Limb (tissue), 2 donors: ENCODE measurements around the gene CNTN4.
A peak's percentile ranks its signal among the peaks of the same experiment; 100 is the strongest.
"Not testable (repeated sequence)": the region's sequence is repeated elsewhere in the genome, so short reads cannot be mapped to it uniquely, and the experiment has no call there.

Experiments
- DNase-seq, 2 donors: peaks; one replicate each; pipeline ENCODE4 v3.0.0-alpha.2; 2016; ENCODE audit errors: extremely low spot score in 2 of 2

Gene CNTN4

DNA sequence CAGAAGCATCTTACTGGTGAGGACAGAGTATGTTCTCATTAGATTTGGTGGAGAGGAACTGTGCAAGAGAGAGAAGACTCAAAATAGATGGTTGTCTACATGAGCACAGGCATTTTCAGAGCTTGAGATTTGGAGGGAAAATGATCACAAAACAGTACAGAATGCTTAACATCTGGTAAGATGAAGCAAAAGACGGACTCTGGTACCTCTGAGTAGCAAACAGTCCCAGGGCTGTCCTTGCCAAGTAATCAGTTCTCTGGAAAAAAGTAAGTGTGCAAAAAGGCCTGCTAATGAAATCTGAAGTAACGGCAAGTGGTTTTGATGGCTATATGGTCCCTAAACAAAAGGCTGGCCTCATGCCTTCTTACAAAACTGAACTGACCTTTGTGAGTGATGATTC, 414.2 kb downstream of the CNTN4 start:
- no peak for DNase-seq

GRCh38 chr3:2513986-2514385, 415.3 kb downstream of the CNTN4 start:
- no peak for DNase-seq

GRCh38 chr3:2516762-2517441, 418.2 kb downstream of the CNTN4 start:
- DNase-seq, result no peak

- no peak for DNase-seq
Measured at GRCh38 chr3:2517500-2518172, 419.0 kb downstream of the CNTN4 start.

DNA sequence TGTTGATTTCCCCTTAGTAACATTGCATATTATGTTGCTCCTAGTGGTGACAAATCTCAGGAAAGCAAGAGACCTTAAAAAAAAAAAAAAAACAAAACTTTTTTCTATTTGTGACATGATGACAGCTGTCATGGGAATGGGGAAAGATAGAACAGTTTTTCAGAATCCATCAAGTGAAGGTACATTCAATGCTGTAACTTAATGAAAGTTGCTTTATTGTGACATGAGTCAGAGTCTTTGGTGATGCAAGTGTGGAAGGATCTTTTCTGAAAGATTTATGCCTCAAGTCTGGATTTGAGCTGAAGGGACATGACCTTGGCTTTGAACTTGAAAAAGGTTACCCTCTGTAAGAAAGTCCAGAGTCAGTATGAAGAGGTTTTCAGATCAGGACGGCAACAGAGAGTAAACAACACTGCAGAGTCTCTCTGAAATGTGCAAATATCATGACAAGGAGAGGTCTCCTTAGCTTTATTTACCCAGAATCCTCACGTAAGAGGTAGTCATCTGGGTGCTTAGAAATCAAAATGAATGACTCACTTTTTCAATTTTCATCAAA, 424.7 kb downstream of the CNTN4 start:
- no peak for DNase-seq

- DNase-seq, result no peak
Measured at GRCh38 chr3:2525968-2526367, 427.3 kb downstream of the CNTN4 start.

DNA sequence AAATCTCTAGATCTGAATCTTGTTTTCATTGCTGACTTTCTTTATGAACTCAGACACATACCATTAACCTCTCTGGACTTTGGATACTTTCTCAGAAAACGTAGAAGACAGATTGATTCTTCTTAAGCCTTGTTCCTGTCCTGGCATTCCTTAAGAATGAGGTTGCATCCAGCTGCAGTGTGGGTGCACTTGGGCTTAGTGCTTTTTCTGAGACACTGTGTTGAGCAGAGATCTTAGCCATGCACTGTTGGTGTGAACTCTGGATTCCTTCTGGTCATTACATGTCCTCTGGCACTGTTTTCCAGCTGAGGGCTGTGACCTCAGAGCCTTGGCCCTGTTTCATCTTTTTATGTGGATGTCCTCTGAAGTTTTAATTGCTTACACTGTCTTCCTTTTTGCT, 428.3 kb downstream of the CNTN4 start:
- no peak for DNase-seq

DNA sequence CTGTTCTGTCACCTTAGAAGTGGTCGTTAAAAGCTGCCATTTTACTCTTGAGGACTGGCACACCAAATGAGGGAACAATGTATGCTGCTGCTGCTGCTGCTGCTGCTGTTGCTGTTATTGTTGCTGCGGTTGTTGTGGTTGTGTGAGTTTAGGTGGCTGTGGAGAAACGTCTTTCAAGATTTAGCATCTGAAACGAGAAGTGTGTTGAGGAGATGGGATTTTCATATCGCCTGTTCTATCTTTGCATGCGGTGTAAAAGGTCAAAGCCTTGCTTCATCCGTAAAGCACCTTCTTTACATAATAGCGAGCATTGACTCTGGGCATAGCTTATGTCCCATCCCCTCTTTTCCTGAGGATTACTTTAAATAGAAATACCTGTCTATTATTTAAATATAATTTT, 428.7 kb downstream of the CNTN4 start:
- DNase-seq, result not testable (repeated sequence)

DNA sequence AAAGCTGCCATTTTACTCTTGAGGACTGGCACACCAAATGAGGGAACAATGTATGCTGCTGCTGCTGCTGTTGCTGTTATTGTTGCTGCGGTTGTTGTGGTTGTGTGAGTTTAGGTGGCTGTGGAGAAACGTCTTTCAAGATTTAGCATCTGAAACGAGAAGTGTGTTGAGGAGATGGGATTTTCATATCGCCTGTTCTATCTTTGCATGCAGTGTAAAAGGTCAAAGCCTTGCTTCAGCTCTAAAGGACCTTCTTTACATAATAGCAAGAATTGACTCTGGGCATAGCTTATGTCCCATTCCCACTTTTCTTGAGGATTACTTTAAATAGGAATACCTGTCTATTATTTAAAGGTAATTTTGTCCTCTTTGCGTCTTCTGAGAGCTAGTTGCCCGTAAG, 436.1 kb downstream of the CNTN4 start:
- not testable (repeated sequence) for DNase-seq

- no peak for DNase-seq
Measured at GRCh38 chr3:2535206-2535605, 436.5 kb downstream of the CNTN4 start.

GRCh38 chr3:2536575-2536974, 437.9 kb downstream of the CNTN4 start:
- DNase-seq, result no peak

DNA sequence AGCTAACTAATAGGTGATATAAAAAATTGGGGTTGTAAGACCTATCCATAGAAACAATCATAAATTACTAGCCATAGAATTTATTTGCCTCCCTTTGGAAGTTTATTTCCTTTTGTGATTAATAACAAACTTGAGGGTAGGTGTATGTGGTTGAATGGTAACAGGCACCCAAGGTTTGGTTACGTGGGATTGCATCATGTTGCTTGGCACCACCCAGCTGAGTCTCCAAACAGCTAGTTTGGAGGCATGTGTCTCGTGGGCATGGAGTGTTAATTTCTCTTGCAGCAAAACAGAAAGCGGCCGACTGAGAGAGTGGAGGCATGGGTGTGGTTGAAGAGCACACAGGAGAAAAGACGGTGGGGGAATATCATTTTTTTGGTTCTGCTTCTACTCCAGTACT, 441.4 kb downstream of the CNTN4 start:
- DNase-seq, result no peak

GRCh38 chr3:2543247-2543646, 444.6 kb downstream of the CNTN4 start:
- no peak for DNase-seq

- no peak for DNase-seq
Measured at GRCh38 chr3:2544212-2544611, 445.5 kb downstream of the CNTN4 start.

DNA sequence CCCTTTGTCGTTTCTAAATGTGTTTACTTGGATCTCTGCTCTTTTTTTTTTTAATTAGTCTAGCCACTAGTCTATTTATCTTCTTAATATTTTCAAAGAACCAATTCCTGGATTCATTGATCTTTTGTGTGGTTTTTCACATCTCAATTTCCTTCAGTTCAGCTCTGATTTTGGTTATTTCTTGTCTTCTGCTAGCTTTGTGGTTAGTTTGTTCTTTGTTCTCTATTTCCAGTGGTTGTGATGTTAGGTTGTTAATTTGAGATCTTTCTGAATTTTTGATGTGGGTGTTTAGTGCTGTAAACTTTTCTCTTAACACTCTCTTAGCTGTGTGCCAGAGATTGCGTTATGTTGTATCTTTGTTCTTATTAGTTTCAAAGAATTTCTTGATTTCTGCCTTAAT, 446.1 kb downstream of the CNTN4 start:
- DNase-seq, result no peak

- no peak for DNase-seq
Measured at GRCh38 chr3:2547049-2547448, 448.4 kb downstream of the CNTN4 start.

DNA sequence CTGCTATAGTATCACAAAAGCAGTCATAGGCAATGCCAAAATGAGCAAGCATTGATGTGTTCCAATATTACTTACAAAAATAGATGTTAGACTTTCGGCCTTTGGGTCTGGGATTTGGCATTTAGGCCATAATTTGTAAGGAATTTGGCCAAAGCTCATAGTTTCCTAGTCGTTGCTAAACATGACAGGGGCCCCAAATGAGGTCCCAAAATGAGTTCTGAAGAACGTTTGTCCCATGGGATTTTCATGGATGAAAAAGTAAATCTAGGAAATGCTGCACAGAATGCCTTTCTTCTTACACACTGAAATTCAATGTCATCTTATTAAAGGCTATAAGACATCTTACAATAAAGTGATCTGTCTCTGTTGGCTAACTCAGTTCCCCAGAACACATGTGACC, 456.0 kb downstream of the CNTN4 start:
- DNase-seq, result peak in 1 of 2 donors; percentile 7

- no peak for DNase-seq
Measured at GRCh38 chr3:2558796-2559195, 460.1 kb downstream of the CNTN4 start.

GRCh38 chr3:2567451-2567850, 468.8 kb downstream of the CNTN4 start:
- DNase-seq, result peak in 1 of 2 donors; percentile 43

GRCh38 chr3:2568156-2568555, 469.5 kb downstream of the CNTN4 start:
- peak in 1 of 2 donors; percentile 43 for DNase-seq

DNA sequence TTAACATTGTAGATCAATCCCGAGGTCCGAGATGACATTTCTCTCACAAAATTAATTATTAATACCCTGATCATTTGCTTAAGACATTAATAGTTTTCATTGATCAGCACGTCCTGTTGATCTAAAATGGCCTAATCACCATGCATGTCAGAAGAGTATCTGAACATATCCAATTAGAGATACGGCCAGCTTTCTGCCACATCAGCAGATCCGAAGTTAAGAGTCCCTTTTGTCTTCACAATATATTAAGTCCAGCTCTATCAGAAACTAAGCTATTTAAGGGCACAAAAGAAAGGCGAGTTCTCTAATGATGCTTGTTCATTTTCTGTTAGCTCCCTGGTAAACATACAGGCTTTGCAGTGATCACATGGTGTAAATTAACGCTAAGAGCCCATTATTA, 470.3 kb downstream of the CNTN4 start:
- no peak for DNase-seq

- DNase-seq, result no peak
Measured at GRCh38 chr3:2577571-2577970, 478.9 kb downstream of the CNTN4 start.

DNA sequence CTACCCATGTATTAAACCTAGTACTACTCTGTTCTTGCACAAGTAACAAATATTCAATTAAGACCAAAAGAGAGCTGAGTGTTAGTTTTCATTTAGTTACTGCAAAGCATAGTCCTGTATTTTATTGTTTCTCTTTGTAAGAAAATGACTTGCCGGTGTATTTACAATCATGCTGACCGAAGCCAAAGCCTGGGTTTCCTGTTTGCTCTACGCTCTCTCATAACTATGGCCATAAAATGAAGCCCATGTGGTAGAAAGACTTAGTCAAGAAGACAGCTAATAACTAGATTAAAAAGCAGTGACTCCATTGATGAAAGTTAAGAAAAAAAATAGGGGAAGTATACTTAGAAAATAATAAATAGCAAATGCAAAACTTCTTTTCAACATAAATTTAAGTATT, 479.9 kb downstream of the CNTN4 start:
- no peak for DNase-seq
